Measurements from ENCODE around the gene ZNF324B.

DNA sequence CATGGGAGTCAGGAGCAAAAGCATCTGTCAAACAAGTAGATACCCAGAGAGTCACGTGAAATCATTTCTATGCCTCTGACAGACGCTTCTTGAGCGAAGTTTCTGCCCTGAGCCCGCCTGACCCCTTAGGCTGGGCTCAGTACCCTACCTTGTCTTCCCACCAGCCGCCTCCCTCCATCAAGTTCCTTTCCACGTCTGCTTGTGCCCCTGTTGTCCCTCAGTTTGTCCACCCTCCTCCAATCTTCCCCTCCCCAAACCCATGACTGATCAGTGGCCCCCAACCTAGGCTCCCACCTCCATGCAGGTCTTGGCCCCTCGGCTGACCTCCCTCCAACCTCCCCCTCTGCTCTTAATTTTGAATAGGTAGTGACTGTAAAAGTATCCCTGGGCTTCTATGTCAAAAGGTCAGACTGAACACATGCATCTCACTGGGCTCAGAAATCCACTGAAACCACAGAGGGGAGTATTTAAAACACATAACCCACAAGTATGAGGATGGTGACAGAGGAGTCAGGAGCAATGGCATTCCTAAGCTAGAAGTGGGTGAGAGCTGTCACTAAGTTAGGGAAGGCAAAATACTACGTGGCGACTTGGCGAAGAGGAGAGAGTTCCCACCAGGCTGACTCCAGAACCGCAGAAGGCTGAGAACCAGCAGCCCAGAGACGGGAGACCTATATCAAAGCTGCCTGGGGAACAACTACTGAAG, 23.0 kb downstream of the ZNF324B start:
- TF ChIP-seq, protein P1, sequence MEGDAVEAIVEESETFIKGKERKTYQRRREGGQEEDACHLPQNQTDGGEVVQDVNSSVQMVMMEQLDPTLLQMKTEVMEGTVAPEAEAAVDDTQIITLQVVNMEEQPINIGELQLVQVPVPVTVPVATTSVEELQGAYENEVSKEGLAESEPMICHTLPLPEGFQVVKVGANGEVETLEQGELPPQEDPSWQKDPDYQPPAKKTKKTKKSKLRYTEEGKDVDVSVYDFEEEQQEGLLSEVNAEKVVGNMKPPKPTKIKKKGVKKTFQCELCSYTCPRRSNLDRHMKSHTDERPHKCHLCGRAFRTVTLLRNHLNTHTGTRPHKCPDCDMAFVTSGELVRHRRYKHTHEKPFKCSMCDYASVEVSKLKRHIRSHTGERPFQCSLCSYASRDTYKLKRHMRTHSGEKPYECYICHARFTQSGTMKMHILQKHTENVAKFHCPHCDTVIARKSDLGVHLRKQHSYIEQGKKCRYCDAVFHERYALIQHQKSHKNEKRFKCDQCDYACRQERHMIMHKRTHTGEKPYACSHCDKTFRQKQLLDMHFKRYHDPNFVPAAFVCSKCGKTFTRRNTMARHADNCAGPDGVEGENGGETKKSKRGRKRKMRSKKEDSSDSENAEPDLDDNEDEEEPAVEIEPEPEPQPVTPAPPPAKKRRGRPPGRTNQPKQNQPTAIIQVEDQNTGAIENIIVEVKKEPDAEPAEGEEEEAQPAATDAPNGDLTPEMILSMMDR (IDR thresholded peaks at IDR 0.05) = no peak
- TF ChIP-seq POLR2AphosphoS5 (IDR thresholded peaks at IDR 0.05) (no peak), EP300 (IDR thresholded peaks at IDR 0.05) (no peak)
